Lung (tissue), 12 donors: ENCODE results near the gene GNRH2. TPM values are rescaled to one million over a fixed set of nuclear protein-coding genes. Genes with fewer than 3 reads are reported as not detected.

Experiments
- ATAC-seq: fragments of 200-7000 bp; cut with Tn5 transposase; one replicate; pipeline ENCODE4 v1.9.1; 2020; ENCODE audit warnings: moderate number of reproducible peaks; ENCODE audit not compliant: insufficient read depth, low FRiP score
- DNase-seq, 3 donors: peaks; one replicate each; pipeline ENCODE4 v3.0.0-alpha.2; 2013 to 2017
- H3K27ac ChIP-seq, 2 donors: one replicate each; pipeline ENCODE4 v1.5.1; 2013; ENCODE audit warnings: mild to moderate bottlenecking in 2 of 2, moderate library complexity in 2 of 2, control low read depth in 1 of 2, inconsistent platforms in 1 of 2, low read depth in 1 of 2, low read length in 1 of 2
- H3K27me3 ChIP-seq, 3 donors: one replicate each; pipeline ENCODE4 v1.5.1; 2013; ENCODE audit warnings: low read length in 2 of 3; ENCODE audit not compliant: control insufficient read depth in 3 of 3, insufficient read depth in 3 of 3
- H3K36me3 ChIP-seq, 4 donors: one replicate each; pipeline ENCODE4 v1.5.1; 2013; ENCODE audit warnings: low read length in 4 of 4, mild to moderate bottlenecking in 1 of 4, moderate library complexity in 1 of 4; ENCODE audit not compliant: control insufficient read depth in 4 of 4, insufficient read depth in 4 of 4
- H3K4me1 ChIP-seq, 5 donors: one replicate each; pipeline ENCODE4 v1.5.1; 2013; ENCODE audit warnings: low read length in 5 of 5, mild to moderate bottlenecking in 2 of 5, moderate library complexity in 1 of 5; ENCODE audit not compliant: control insufficient read depth in 5 of 5, insufficient read depth in 5 of 5
- H3K4me3 ChIP-seq: one replicate; pipeline ENCODE4 v1.5.1; 2013; ENCODE audit warnings: mild to moderate bottlenecking, control low read depth, moderate library complexity
- H3K9ac ChIP-seq, 2 donors: one replicate each; pipeline ENCODE4 v1.5.1; 2013; ENCODE audit warnings: low read length in 2 of 2, control low read depth in 1 of 2; ENCODE audit not compliant: insufficient read depth in 1 of 2
- H3K9me3 ChIP-seq, 4 donors: one replicate each; pipeline ENCODE4 v1.5.1; 2013; ENCODE audit warnings: low read length in 3 of 4, mild to moderate bottlenecking in 1 of 4, moderate library complexity in 1 of 4; ENCODE audit not compliant: control insufficient read depth in 4 of 4, insufficient read depth in 3 of 4
- WGBS, 2 donors: extraction: QIAGEN DNeasy Blood & Tissue Kit; methylation state at CpG; one replicate each; pipeline ENCODE4 v1.1.7; 2013; 5-methylcytosine and 5-hydroxymethylcytosine counted together
- polyA plus RNA-seq, 2 donors: library from polyadenylated mRNA; stranded (reverse); fragments of 200-250 nt; gene quantifications; one replicate each; pipeline ENCODE4 v1.2.1, GENCODE V29; 2013
- total RNA-seq, 2 donors: library from RNA; depleted of rRNA in 1 of 2; stranded (reverse); fragments of >200 nt in 1 of 2; gene quantifications; one replicate each; pipeline ENCODE4 v1.2.1, GENCODE V29; 2014 to 2021
- TF ChIP-seq, protein P1 (sequence below): IDR thresholded peaks from 2 replicates; pipeline ENCODE4 v1.5.1; 2012; ENCODE audit warnings: mild to moderate bottlenecking; ENCODE audit errors: control extremely low read depth, extremely low read depth
- donor health status: control.
- donor health status: control.
- donor health status: Bipolar disorder and iron deficiency.
- donor health status: healthy.
- donor health status: DM: yes; HTN: yes; CAD: no.

GNRH2 gene
- total and polyA plus RNA-seq, 4 donors = 0.14 to 0.46 (median 0.16) TPM; not detected in 1

GRCh38 chr20:3084283-3084985, 41.0 kb downstream of the GNRH2 start, which contains the start of gene AVP:
AVP (minus strand) TSS chr20:3084724; CDS start chr20:3084674, 50 bp downstream.
- no peak for DNase-seq
- H3K9me3 ChIP-seq = peaks cover 0 to 4% (median 0%) of the 10 kb centered on the region in 4 donors
- no peak within 1 kb of the TSS for H3K27ac ChIP-seq
- no peak within 1 kb of the TSS for H3K4me3 ChIP-seq
- H3K9ac ChIP-seq = no peak within 1 kb of the TSS
- H3K4me1 ChIP-seq = peaks cover 0 to 8% (median 0%) of the 10 kb centered on the region in 5 donors
- H3K36me3 ChIP-seq = no peaks in the 10 kb centered on the region
- no peak for ATAC-seq
- 59 to 75% methylated on average over 28 of the region's 28 CpGs for WGBS, 2 donors
- TF ChIP-seq, protein P1, sequence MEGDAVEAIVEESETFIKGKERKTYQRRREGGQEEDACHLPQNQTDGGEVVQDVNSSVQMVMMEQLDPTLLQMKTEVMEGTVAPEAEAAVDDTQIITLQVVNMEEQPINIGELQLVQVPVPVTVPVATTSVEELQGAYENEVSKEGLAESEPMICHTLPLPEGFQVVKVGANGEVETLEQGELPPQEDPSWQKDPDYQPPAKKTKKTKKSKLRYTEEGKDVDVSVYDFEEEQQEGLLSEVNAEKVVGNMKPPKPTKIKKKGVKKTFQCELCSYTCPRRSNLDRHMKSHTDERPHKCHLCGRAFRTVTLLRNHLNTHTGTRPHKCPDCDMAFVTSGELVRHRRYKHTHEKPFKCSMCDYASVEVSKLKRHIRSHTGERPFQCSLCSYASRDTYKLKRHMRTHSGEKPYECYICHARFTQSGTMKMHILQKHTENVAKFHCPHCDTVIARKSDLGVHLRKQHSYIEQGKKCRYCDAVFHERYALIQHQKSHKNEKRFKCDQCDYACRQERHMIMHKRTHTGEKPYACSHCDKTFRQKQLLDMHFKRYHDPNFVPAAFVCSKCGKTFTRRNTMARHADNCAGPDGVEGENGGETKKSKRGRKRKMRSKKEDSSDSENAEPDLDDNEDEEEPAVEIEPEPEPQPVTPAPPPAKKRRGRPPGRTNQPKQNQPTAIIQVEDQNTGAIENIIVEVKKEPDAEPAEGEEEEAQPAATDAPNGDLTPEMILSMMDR = no peak
- H3K27me3 ChIP-seq = peaks cover 0 to 34% (median 23%) of the 10 kb centered on the region in 3 donors

DNA sequence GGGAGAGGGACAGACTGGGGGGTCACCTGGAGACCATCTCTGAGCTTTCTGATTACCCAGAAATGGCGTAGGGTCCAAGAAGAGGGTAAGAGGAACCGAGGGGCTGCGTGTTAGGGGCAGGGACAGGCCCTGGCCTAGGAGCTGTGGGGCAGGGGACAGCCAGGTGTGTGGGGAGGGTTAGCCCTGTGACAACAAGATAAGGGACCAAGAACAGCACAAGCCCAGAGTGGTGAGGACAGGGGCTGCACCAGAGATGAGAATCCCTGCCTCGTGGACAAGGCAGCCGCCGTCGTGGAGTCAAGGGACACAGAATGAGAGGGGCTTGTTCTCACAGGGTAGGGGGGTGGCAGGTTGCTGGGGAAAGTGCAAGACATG, 41.6 kb downstream of the GNRH2 start:
- TF ChIP-seq, protein P1 = no peak
- 82 to 83% methylated on average over 7 of the region's 7 CpGs for WGBS, 2 donors
- ATAC-seq (no peak), DNase-seq (no peak)
- no peaks in the 10 kb centered on the region for H3K36me3 ChIP-seq
- peaks cover 0 to 8% (median 0%) of the 10 kb centered on the region in 5 donors for H3K4me1 ChIP-seq
- peaks cover 0 to 34% (median 23%) of the 10 kb centered on the region in 3 donors for H3K27me3 ChIP-seq
- H3K4me3 ChIP-seq = no peak overlapping the region
- H3K9ac ChIP-seq = no peak overlapping the region
- H3K27ac ChIP-seq = no peak overlapping the region
- peaks cover 0 to 4% (median 0%) of the 10 kb centered on the region in 4 donors for H3K9me3 ChIP-seq

GRCh38 chr20:3085571-3086072, 42.2 kb downstream of the GNRH2 start:
- WGBS, 2 donors = 94 to 96% methylated on average over 8 of the region's 8 CpGs
- TF ChIP-seq, protein P1 = no peak
- H3K9ac ChIP-seq = no peak overlapping the region
- no peak for DNase-seq
- no peak for ATAC-seq
- peaks cover 0 to 8% (median 0%) of the 10 kb centered on the region in 5 donors for H3K4me1 ChIP-seq
- H3K4me3 ChIP-seq = no peak overlapping the region
- H3K27ac ChIP-seq = no peak overlapping the region
- H3K9me3 ChIP-seq = peaks cover 0 to 3% (median 0%) of the 10 kb centered on the region in 4 donors
- H3K36me3 ChIP-seq = no peaks in the 10 kb centered on the region
- H3K27me3 ChIP-seq = peaks cover 0 to 32% (median 21%) of the 10 kb centered on the region in 3 donors
